Activated T-cell treated with anti-CD3 and anti-CD28 coated beads for 1 hour (primary cell): ENCODE data around the gene NACC1.

ENCODE experiments used
- DNase-seq: peaks from one replicate; pipeline ENCODE4 v3.0.0-alpha.2; 2020; ENCODE audit warnings: low read depth

NACC1 gene

DNA sequence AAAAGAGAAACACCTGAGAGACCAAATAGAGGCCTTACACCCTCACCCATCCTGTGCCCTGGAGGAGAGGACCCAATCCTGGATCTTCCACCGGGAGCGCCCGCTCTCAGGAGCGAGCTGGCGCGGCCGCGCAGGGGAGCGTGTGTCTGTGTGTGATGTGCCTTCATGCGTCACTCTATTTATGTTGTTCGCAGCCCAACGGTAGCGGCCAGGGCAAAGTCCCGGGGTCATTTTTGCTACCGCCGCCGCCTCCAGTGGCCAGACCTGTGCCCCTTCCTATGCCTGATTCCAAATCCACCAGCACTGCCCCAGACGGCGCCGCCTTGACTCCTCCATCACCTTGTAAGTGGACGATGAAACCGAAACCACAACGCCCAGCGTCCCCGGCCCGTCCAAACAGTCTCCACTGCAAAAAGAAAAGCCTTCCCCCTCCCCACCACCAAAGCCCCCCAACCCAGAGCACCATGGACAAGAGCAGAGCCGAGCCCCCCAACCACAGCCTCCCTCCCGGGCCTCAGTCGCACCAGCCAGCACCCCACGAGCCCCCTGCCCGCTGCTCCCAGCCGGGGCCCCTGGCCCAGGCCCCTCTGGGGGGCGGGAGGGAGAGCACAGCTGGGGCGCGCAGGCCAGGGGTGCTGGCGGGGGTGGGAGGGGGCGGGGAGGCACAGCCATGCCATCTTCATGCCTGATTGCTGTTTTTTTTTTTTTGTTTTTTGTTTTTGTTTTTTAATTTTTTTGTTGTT lies 30.1 kb upstream of the NACC1 start:
- no peak for DNase-seq

DNA sequence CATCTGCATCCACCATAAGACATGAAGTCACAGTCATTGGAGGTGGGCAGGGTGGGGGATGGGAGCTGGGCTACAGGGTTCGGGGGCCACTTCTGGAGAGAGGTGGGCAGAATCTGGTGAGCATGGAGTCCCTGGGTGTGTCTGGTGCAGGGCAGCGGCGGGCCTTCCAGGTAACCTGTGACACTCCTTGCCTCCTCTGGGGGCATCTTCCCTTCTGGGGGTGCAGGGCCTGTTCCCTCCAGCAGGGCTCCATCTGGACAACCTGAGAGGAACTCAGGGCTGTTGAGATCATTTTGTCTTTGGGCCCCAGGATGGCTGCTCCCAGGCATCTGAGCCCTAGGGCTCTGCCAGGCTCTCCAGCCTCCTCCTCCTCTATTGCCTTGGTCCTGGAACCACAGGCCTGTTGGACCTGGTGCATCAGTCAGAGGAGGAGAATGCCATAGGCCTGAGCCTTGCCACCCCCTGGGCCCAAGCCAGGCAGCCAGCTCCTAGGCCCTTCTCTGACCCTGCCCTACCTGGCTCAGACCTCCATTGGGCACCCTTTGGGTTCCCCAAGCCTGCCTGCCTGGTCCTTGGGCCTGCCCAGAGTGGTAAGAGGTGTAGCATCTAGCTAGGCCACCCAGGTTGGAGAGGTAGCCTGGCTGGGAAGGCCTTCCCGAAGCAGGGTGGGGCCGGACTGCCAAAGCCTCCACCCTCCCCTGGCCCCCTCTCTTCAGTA lies 28.8 kb upstream of the NACC1 start:
- DNase-seq, result no peak

GRCh38 chr19:13089857-13090507 lies 28.1 kb upstream of the NACC1 start:
- no peak for DNase-seq

DNA sequence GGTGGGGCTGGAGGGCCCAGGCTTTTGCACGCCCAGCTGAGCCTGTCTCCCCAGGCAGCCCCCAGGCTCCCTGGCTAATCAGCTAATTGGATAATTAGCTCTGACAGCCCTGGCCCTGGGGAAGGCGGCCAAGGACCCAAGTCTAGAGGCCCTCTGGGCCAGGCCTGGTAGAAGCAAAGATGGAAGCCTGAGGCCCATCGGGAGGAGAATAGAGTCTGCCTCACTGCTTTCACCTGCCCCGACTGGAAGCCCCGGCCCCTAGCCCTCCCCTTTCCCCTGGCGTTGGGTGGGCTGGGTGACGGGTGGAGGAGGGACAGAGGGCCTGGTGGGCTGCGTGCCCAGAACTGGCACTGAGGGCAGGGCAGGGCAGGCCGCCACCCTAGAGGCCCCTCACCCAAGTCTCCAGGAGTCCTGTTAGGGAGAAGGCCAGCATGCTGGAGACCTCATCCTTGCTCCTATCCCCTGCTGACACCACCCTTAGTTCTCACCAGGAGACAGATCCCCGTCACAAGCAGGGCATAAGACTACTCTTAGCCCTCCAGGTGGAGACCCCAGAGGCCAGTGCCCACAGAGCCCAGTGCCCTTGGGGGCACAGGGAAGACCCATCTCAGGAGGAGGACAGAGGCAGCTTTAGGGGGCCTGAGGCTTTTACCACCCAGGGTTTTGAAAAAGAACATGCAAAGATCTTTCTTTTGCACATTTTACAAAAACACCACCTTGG lies 27.4 kb upstream of the NACC1 start:
- no peak for DNase-seq

GRCh38 chr19:13091400-13092157 lies 26.5 kb upstream of the NACC1 start:
- no peak for DNase-seq

GRCh38 chr19:13092158-13092543 lies 25.9 kb upstream of the NACC1 start:
- DNase-seq, result no peak

GRCh38 chr19:13092606-13093235 lies 25.3 kb upstream of the NACC1 start:
- DNase-seq, result no peak

DNA sequence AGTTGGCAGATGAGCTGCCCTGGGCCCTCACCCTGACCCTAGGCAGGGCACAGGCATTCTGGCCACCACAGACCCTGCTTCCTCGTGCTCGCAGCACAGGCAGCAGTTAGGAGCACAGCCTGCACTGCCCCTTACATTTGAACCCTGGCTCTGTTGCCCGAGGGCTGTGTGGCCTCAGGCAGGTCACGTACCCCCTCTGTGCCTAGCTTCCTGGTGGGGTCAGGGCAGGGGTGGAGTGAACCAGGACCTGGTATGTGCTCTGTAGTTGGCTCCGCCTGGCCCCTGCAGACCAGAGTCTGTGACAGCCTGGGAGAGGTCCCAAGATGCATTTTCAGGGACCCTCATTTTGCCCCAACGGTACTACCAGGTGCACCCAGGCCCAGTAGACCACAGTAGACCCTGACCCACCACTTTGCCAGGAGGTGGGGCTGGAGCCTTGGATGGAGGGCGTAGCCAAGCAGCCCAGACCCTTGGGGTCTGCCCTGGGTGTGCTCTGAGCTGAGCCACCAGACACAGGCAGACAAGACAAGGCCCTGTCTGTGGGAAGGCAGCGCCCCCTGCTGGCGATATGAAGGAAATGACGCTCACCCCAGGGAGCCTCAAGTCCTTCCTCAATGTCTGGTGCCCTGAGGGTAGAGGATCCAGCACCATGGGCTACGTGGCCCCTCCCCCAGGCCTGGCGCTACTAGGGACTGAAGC lies 24.5 kb upstream of the NACC1 start:
- DNase-seq, result peak; percentile 82

DNA sequence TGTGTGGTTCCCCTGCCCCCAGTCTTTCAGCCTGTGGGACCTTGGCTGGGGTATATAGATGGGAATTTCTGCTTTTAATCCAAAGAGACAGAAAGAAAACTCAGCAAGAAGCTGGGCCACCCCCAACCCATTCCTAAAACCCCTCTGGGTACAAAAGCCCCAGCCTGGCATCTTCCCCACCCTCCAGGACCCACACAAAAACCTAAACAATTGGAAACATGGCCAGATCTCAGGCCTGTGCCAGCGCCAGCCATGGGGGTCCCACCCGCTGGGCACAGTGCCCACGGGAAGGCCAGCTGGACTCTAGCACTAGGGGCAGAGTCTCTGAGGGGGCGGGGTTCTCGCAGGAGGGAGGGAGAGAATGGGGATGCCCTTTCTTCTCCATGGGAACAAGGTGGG lies 24.0 kb upstream of the NACC1 start:
- no peak for DNase-seq

DNA sequence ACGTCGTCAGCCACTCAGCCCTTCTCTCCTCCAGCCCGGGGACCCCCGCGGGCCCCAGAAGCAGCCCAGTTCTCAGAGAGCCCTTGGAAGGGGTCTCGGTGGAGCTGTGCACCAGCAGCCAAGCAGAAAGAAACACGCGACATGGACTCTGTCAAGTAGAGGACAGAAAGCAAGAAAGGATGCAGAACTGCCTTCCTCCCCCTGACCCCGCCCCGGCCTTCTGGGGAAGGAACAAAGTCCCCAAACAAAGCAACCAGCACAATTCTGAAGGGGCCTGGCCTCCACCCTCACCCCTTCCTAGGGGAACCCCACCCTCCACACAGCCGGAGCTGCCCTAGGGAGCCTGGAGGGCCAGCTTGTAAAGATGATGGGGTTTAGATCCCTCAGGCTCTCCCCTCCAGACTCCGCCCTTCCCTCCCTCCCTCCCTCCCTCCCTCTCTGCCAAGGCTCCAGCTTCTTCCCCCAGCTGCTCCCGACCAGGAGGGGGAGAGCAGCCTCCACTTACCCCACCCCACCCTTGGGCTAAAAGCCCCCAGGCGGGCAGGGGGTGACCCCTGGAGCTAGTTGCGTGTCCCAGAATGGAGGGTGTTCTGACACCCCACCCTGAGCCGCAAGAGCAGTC lies 23.2 kb upstream of the NACC1 start:
- DNase-seq, result no peak

DNA sequence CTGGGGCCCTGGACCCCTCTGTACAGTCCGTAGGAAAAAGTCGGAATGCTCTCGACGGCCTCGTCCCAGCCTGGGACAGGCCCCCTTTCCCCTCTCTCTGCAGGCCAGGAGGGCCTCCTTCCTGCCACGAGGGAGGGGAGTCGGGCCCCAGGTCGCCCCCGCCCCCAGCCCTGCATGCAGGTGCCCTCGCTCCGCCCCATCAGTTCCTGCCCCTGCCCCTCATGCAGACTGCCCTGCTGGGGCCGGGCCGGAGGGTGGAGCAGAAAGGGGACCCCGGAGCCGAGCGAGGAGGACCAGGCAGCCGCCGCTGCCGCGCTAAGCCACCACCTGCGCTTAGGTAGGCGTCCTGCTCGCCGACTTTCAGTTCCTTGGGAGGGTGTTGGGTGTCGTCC lies 22.7 kb upstream of the NACC1 start:
- no peak for DNase-seq

- DNase-seq, result no peak
These were observed 21.8 kb upstream of the NACC1 start for GRCh38 chr19:13095934-13096927.

DNA sequence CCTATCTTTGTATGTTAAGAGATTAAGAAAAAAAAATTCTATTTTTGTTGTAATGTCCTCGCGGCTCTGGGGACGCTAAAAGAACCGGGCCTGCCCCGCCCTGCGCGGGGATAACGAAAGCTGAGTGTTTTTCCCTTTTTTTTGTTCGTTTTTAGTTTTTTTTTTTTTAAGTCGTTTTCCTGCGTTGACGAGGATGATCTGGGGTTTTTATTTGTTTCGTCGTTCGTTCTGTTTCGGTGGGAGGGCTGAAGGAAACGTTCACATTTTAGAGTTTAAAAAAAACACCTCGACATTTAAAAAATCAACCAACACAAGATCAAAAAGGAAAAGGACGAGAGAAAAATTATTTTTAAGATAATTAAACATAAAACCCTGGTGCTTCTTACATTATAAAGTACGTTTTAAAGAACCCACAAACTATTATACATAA lies 21.0 kb upstream of the NACC1 start:
- no peak for DNase-seq

- no peak for DNase-seq
These were observed 20.4 kb upstream of the NACC1 start for GRCh38 chr19:13097463-13098258.

GRCh38 chr19:13098277-13099072 lies 19.6 kb upstream of the NACC1 start:
- DNase-seq, result no peak

- DNase-seq, result peak; percentile 67
These were observed 18.7 kb upstream of the NACC1 start for GRCh38 chr19:13099073-13099999.
